ENCODE results near the gene RPL3. TPM values are rescaled to one million over a fixed set of nuclear protein-coding genes. Genes with fewer than 3 reads are reported as not detected.
A peak's percentile ranks its signal among the peaks of the same experiment; 100 is the strongest.

Gene RPL3
- total RNA-seq, 1 donor from 2014 or later = 8,485 TPM

- Histone ChIP-seq H3K27me3 (ENCODE audit: control insufficient read depth, insufficient read depth, low read length) (peaks cover 11% of the 10 kb centered on the region), H3K36me3 (ENCODE audit: control insufficient read depth, insufficient read depth, low read length) (no peaks in the 10 kb centered on the region), H3K4me3 (ENCODE audit: low read depth, low read length) (no peak overlapping the region)
- DNase-seq (ENCODE audit: low read depth) (peak; percentile 81), FAIRE-seq (no peak)
- no peak for TF ChIP-seq CTCF (IDR thresholded peaks at IDR 0.05; ENCODE audit: insufficient read depth, low read length, severe bottlenecking)
Observed at GRCh38 chr22:39277142-39277607, 42.2 kb downstream of the RPL3 start.

- TF ChIP-seq CTCF (IDR thresholded peaks at IDR 0.05; ENCODE audit: insufficient read depth, low read length, severe bottlenecking) = no peak
- no peak overlapping the region for H3K4me3 ChIP-seq (ENCODE audit: low read depth, low read length)
- FAIRE-seq (no peak), DNase-seq (ENCODE audit: low read depth) (peak; percentile 29)
- H3K27me3 ChIP-seq (ENCODE audit: control insufficient read depth, insufficient read depth, low read length) = peaks cover 11% of the 10 kb centered on the region
- H3K36me3 ChIP-seq (ENCODE audit: control insufficient read depth, insufficient read depth, low read length) = no peaks in the 10 kb centered on the region
Observed at GRCh38 chr22:39276440-39277141, 42.8 kb downstream of the RPL3 start.

GRCh38 chr22:39275814-39276439 is 43.5 kb downstream of the RPL3 start:
- FAIRE-seq (no peak), DNase-seq (ENCODE audit: low read depth) (no peak)
- H3K36me3 ChIP-seq (ENCODE audit: control insufficient read depth, insufficient read depth, low read length) = no peaks in the 10 kb centered on the region
- TF ChIP-seq CTCF (IDR thresholded peaks at IDR 0.05; ENCODE audit: insufficient read depth, low read length, severe bottlenecking) = no peak
- H3K27me3 ChIP-seq (ENCODE audit: control insufficient read depth, insufficient read depth, low read length) = peaks cover 11% of the 10 kb centered on the region
- no peak overlapping the region for H3K4me3 ChIP-seq (ENCODE audit: low read depth, low read length)

GRCh38 chr22:39273950-39274887 is 45.2 kb downstream of the RPL3 start:
- Histone ChIP-seq H3K27me3 (ENCODE audit: control insufficient read depth, insufficient read depth, low read length) (peaks cover 9% of the 10 kb centered on the region), H3K36me3 (ENCODE audit: control insufficient read depth, insufficient read depth, low read length) (no peaks in the 10 kb centered on the region), H3K4me3 (ENCODE audit: low read depth, low read length) (no peak overlapping the region)
- FAIRE-seq (no peak), DNase-seq (ENCODE audit: low read depth) (no peak)
- TF ChIP-seq CTCF (IDR thresholded peaks at IDR 0.05; ENCODE audit: insufficient read depth, low read length, severe bottlenecking) = no peak

GRCh38 chr22:39270792-39271191 is 48.6 kb downstream of the RPL3 start:
- FAIRE-seq (peak; percentile 62), DNase-seq (ENCODE audit: low read depth) (no peak)

More at GRCh38 chr22:39270792-39271191, 48.6 kb downstream of the RPL3 start:
- no peak for TF ChIP-seq CTCF (IDR thresholded peaks at IDR 0.05; ENCODE audit: insufficient read depth, low read length, severe bottlenecking)
- Histone ChIP-seq H3K36me3 (ENCODE audit: control insufficient read depth, insufficient read depth, low read length) (no peaks in the 10 kb centered on the region), H3K27me3 (ENCODE audit: control insufficient read depth, insufficient read depth, low read length) (peaks cover 7% of the 10 kb centered on the region), H3K4me3 (ENCODE audit: low read depth, low read length) (no peak overlapping the region)

Data from bronchial epithelial cell (primary cell).